Activated CD4-positive, alpha-beta T cell treated with anti-CD3 and anti-CD28 coated beads, Interleukin-10, Interleukin-2, amounts not matched to agents 100 ng/mL and 50 ng/mL, durations not matched to agents 16 hours and 8 hours (primary cell): Measurements from ENCODE around the gene NFAM1.

Experiments
- DNase-seq: peaks from one replicate; pipeline ENCODE4 v3.0.0-alpha.2; 2020

NFAM1 gene

GRCh38 chr22:42357221-42357620 is 75.0 kb downstream of the NFAM1 start:
- no peak for DNase-seq

GRCh38 chr22:42356533-42356932 is 75.7 kb downstream of the NFAM1 start:
- DNase-seq: no peak

- no peak for DNase-seq
These were observed 78.1 kb downstream of the NFAM1 start for GRCh38 chr22:42353883-42354727.

- DNase-seq: no peak
These were observed 81.8 kb downstream of the NFAM1 start for GRCh38 chr22:42350373-42350772.

GRCh38 chr22:42347281-42347824 is 84.8 kb downstream of the NFAM1 start:
- no peak for DNase-seq

- no peak for DNase-seq
These were observed 85.5 kb downstream of the NFAM1 start for GRCh38 chr22:42346722-42347121.

- no peak for DNase-seq
These were observed 86.7 kb downstream of the NFAM1 start for GRCh38 chr22:42345458-42345857.

- DNase-seq: no peak
These were observed 87.8 kb downstream of the NFAM1 start for GRCh38 chr22:42344361-42344905.

- no peak for DNase-seq
These were observed 88.6 kb downstream of the NFAM1 start for GRCh38 chr22:42343531-42344081.

GRCh38 chr22:42343121-42343454 is 89.1 kb downstream of the NFAM1 start:
- no peak for DNase-seq

GRCh38 chr22:42342426-42343120 is 89.6 kb downstream of the NFAM1 start:
- no peak for DNase-seq

GRCh38 chr22:42341779-42342178 is 90.4 kb downstream of the NFAM1 start:
- no peak for DNase-seq

- no peak for DNase-seq
These were observed 91.3 kb downstream of the NFAM1 start for GRCh38 chr22:42340829-42341383.

- no peak for DNase-seq
These were observed 92.1 kb downstream of the NFAM1 start for GRCh38 chr22:42340150-42340549.

- DNase-seq: no peak
These were observed 93.7 kb downstream of the NFAM1 start for GRCh38 chr22:42338479-42338878.

- no peak for DNase-seq
These were observed 94.8 kb downstream of the NFAM1 start for GRCh38 chr22:42337356-42337755.

GRCh38 chr22:42336527-42337227 is 95.5 kb downstream of the NFAM1 start:
- no peak for DNase-seq

- no peak for DNase-seq
These were observed 96.3 kb downstream of the NFAM1 start for GRCh38 chr22:42335839-42336378.

GRCh38 chr22:42334875-42335512 is 97.2 kb downstream of the NFAM1 start:
- no peak for DNase-seq

GRCh38 chr22:42333544-42333943 is 98.7 kb downstream of the NFAM1 start:
- no peak for DNase-seq

- no peak for DNase-seq
These were observed 100.1 kb downstream of the NFAM1 start for GRCh38 chr22:42332089-42332488.

- DNase-seq: no peak
These were observed 101.2 kb downstream of the NFAM1 start for GRCh38 chr22:42331014-42331413.
